Heart right ventricle (tissue), 16 donors: ENCODE results near the gene HOXA13. TPM values are rescaled to one million over a fixed set of nuclear protein-coding genes. Genes with fewer than 3 reads are reported as not detected.
A peak's percentile ranks its signal among the peaks of the same experiment; 100 is the strongest.

Experiments
- ATAC-seq, 8 donors: fragments of 200-7000 bp; cut with Tn5 transposase; one replicate each; pipeline ENCODE4 v1.9.1; 2020; ENCODE audit warnings: mild to moderate bottlenecking in 8 of 8, moderate library complexity in 8 of 8, moderate number of reproducible peaks in 1 of 8
- DNase-seq, 2 donors: peaks; one replicate each; pipeline ENCODE4 v3.0.0-alpha.2; 2020
- H3K27ac ChIP-seq, 10 donors: fragments of 200-600 bp; sonication (generic) in 2 of 10; one replicate each; pipeline versions ENCODE4 v1.5.0 to v1.8.0; 2020 to 2022; ENCODE audit warnings: mild to moderate bottlenecking in 3 of 10
- H3K27me3 ChIP-seq, 7 donors: fragments of 200-600 bp; one replicate each; pipeline ENCODE4 v1.8.0; 2021 to 2022; ENCODE audit warnings: mild to moderate bottlenecking in 2 of 7
- H3K36me3 ChIP-seq, 9 donors: fragments of 200-600 bp; sonication (generic) in 1 of 9; one replicate each; pipeline versions ENCODE4 v1.5.0 to v1.8.0; 2020 to 2022; ENCODE audit warnings: mild to moderate bottlenecking in 2 of 9
- H3K4me1 ChIP-seq, 9 donors: fragments of 200-600 bp; sonication (generic) in 1 of 9; one replicate each; pipeline versions ENCODE4 v1.5.0 to v1.8.0; 2020 to 2022; ENCODE audit warnings: mild to moderate bottlenecking in 4 of 9
- H3K4me3 ChIP-seq, 10 donors: fragments of 200-600 bp; sonication (generic) in 2 of 10; one replicate each; pipeline versions ENCODE4 v1.5.0 to v1.8.0; 2020 to 2022; ENCODE audit warnings: mild to moderate bottlenecking in 7 of 10, moderate library complexity in 2 of 10
- H3K9me3 ChIP-seq, 11 donors: fragments of 200-600 bp in 10 of 11; sonication (generic) in 2 of 11; one replicate each; pipeline versions ENCODE4 v1.5.0 to v1.8.0; 2013 to 2022; ENCODE audit warnings: mild to moderate bottlenecking in 2 of 11, control low read depth in 1 of 11, moderate library complexity in 1 of 11
- WGBS, 2 donors: extraction: QIAGEN DNeasy Blood & Tissue Kit; methylation state at CpG; one replicate each; pipeline ENCODE4 v1.1.7; 2013; ENCODE audit warnings: inconsistent platforms in 1 of 2; 5-methylcytosine and 5-hydroxymethylcytosine counted together
- intact Hi-C, 10 donors: fragments of 100-400 bp; cut with DNase I; formaldehyde crosslinking; loops; one replicate each; pipeline versions ENCODE4 v1.11.1 to v1.14.2; 2022
- polyA plus RNA-seq, 2 donors: library from polyadenylated mRNA; stranded (reverse); fragments of 200-250 nt; gene quantifications; one replicate each; pipeline ENCODE4 v1.2.3, GENCODE V29; 2013
- total RNA-seq, 10 donors: library from RNA; stranded (reverse); fragmentation: NEBNext Ultra II Directional in 3 of 10; extraction: Animal tissue kit (Norgen Biotek cat#: 25700) in 3 of 10; gene quantifications; one replicate each; pipeline versions ENCODE4 v1.2.1 to v1.2.4, GENCODE V29; 2021 to 2023
- TF ChIP-seq, protein P1 (sequence below), 9 donors: fragments of 200-600 bp; sonication (generic) in 2 of 9; IDR thresholded peaks; one replicate each; pipeline versions ENCODE4 v1.5.0 to v1.8.0; 2021 to 2022; ENCODE audit warnings: antibody characterized with exemption in 9 of 9, mild to moderate bottlenecking in 5 of 9, moderate library complexity in 1 of 9
- donor health status: Arrhythmogenic right ventricular cardiomyopathy.
- donor health status: ischemic (EF 13 %, LVEDD 7.1; RV severe dilation, severe dysfunction).
- donor health status: healthy with polysubstance abuse.
- donor health status: DM: no; HTN: yes; CAD: no.
- donor health status: DM: no; HTN: no; CAD: no.
- donor health status: ischemic (EF 25% LVEDD 6.9; RV normal size, moderate dysfunction).
- donor health status: ischemic (EF 25% LVEDD 5.7; RV mildly dilated, moderate dysfunction).
- donor health status: healthy.
- donor health status: DM: yes; HTN: yes; CAD: no.
- donor health status: Ischemic cardiomyopathy.
- donor health status: ischemic (EF 35%, LVEDD 5.7; RV mildly dilated, moderate dysfunction).
- donor health status: nonischemic (EF 11% LVEDD 7.7; RV severe dilation, severe dysfunction).
- donor health status: DM: yes; HTN: yes; CAD: no.
- donor health status: PGD.
- donor health status: ischemic (EF 29% LVEDD 5.4; RV normal size, mild dysfunction).
- donor health status: nonischemic (EF 23%, LVEDD 6.1; RV moderate dilation, normal function).

Gene HOXA13
- total and polyA plus RNA-seq, 12 donors: not detected

DNA sequence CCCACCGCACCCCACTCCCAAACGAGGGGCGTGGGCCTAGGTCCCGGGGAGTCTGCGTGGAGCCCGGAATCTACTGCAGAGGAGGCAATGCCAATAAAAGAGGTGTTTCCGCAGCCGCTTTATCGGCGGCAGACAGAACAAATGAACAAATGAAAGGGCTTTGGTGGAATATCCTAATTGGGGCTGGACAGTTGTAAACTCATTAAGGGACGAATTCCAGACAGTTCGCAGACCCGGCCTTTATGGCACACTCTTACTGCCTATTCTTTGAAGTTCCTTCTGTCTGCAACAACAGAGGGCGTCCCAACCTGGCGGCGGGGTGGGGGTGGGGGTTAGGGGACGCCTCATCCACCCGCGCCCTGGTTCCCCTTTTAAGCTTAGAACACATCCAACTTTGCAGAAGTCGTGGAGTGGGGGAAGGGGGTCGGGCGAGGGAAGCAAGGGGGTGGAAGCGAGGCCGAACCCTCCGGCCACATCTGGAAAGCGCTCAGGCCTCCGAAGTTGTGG is 38.6 kb downstream of the HOXA13 start:
- Histone ChIP-seq H3K27me3 (peaks cover 74 to 100% (median 100%) of the 10 kb centered on the region in 7 donors), H3K4me1 (peaks cover 8 to 77% (median 32%) of the 10 kb centered on the region in 9 donors), H3K27ac (no peak overlapping the region), H3K36me3 (peaks cover 0 to 18% (median 0%) of the 10 kb centered on the region in 9 donors), H3K4me3 (peak overlapping the region; percentile 36 to 75 (median 58)), H3K9me3 (no peaks in the 10 kb centered on the region)
- ATAC-seq (peak in 5 of 8 donors; percentile 26 to 50 (median 47)), DNase-seq (no peak)
- TF ChIP-seq, protein P1, sequence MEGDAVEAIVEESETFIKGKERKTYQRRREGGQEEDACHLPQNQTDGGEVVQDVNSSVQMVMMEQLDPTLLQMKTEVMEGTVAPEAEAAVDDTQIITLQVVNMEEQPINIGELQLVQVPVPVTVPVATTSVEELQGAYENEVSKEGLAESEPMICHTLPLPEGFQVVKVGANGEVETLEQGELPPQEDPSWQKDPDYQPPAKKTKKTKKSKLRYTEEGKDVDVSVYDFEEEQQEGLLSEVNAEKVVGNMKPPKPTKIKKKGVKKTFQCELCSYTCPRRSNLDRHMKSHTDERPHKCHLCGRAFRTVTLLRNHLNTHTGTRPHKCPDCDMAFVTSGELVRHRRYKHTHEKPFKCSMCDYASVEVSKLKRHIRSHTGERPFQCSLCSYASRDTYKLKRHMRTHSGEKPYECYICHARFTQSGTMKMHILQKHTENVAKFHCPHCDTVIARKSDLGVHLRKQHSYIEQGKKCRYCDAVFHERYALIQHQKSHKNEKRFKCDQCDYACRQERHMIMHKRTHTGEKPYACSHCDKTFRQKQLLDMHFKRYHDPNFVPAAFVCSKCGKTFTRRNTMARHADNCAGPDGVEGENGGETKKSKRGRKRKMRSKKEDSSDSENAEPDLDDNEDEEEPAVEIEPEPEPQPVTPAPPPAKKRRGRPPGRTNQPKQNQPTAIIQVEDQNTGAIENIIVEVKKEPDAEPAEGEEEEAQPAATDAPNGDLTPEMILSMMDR (IDR thresholded peaks at IDR 0.05): peak in 5 of 9 donors; percentile 3 to 17 (median 6)
- intact Hi-C loops: loop anchor here (2.0 to 10.0 kb wide), 14 partner anchors 306 to 1296 kb away; no protein-coding TSS in a partner anchor
- WGBS, 2 donors: 3 to 4% methylated on average over 26 to 27 of the region's 27 CpGs

DNA sequence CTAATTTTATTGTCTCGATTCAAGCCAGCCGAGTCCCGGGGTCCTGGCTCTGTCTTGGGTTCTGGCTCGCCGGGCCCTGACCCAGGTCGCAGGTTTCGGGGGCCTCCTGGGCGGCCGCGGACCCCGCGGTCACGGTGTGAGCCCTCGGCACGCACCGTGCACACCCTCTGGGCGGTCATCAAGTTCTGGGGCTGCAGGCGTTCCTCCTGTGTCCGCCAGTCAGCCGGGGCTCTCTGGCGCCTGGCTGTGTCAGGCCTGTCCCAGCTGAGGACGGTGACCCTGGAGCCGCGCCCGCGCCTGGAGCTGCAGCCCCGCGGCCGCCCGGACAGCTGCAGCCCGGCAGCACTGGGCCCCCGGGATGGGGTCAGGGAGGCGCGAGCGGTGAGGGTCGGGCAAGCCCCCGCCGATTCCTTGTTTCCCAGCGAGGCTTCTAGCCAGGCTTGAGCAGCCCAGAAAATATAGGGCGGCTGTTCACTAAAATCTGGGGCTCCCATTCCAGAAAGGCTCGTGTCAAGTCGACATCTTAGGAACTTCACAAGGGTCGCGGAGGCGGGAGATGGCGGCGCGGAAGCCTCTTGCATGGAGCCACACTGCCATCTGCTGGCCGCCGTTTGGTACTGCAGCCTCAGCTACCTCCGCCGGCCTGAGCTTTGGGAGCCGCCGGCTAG is 39.2 kb downstream of the HOXA13 start:
- TF ChIP-seq, protein P1 (IDR thresholded peaks at IDR 0.05): peak; percentile 99 to 100 (median 100)
- Histone ChIP-seq H3K4me3 (peak overlapping the region; percentile 36 to 75 (median 58)), H3K4me1 (peaks cover 8 to 77% (median 31%) of the 10 kb centered on the region in 9 donors), H3K36me3 (peaks cover 0 to 16% (median 0%) of the 10 kb centered on the region in 9 donors), H3K9me3 (no peaks in the 10 kb centered on the region), H3K27ac (peak overlapping the region in 1 of 10 donors; percentile 15), H3K27me3 (peaks cover 74 to 100% (median 100%) of the 10 kb centered on the region in 7 donors)
- whole genome bisulfite sequencing, 2 donors: 1% methylated on average over 54 of the region's 54 CpGs
- DNase-seq (peak; percentile 78 to 80), ATAC-seq (peak; percentile 73 to 89 (median 83))
- intact Hi-C loops: loop anchor here (2.0 to 10.0 kb wide), 14 partner anchors 306 to 1296 kb away; no protein-coding TSS in a partner anchor

DNA sequence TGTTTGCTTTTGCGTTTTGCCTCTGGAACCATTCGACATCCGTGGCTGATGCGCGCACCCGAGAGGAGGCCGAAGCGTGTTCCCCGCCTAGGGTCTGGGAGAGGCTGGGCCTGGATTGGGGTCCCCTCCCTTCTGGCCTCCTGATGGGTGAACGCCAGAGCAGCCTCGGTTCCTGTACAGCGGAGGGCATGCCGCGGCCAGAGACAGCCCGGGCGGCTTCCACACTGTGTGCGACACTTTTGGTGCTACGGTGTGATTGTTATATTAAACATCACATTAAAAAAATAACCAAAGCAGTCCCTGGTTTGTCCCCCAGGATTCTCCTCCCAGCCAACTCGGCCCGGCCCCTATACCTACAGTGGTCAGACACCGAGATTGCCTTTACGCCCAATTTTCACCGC is 39.7 kb downstream of the HOXA13 start:
- intact Hi-C loops: loop anchor here (2.0 to 10.0 kb wide), 14 partner anchors 305 to 1295 kb away; no protein-coding TSS in a partner anchor
- DNase-seq (no peak), ATAC-seq (peak in 3 of 8 donors; percentile 5 to 39 (median 19))
- H3K9me3 ChIP-seq: no peaks in the 10 kb centered on the region
- H3K27ac ChIP-seq: peak overlapping the region in 1 of 10 donors; percentile 15
- H3K36me3 ChIP-seq: peaks cover 0 to 11% (median 0%) of the 10 kb centered on the region in 9 donors
- TF ChIP-seq, protein P1 (IDR thresholded peaks at IDR 0.05): no peak
- peak overlapping the region; percentile 36 to 75 (median 58) for H3K4me3 ChIP-seq
- H3K27me3 ChIP-seq: peaks cover 74 to 100% (median 100%) of the 10 kb centered on the region in 7 donors
- 24 to 32% methylated on average over 23 of the region's 23 CpGs for WGBS, 2 donors
- peaks cover 8 to 77% (median 30%) of the 10 kb centered on the region in 9 donors for H3K4me1 ChIP-seq
